Stimulated activated CD4-positive, alpha-beta T cell treated with anti-CD3 and anti-CD28 coated beads, Interleukin-12 subunit alpha, Interleukin-12 subunit beta, amount 100 ng/mL, for 48 hours (primary cell): Measurements from ENCODE around the gene IBA57.

ENCODE experiments used
- DNase-seq, 3 donors: peaks; one replicate each; pipeline ENCODE4 v3.0.0-alpha.2; 2020; ENCODE audit warnings: low read depth in 2 of 3, low spot score in 1 of 3

IBA57 gene

GRCh38 chr1:228155596-228156514, 9.7 kb upstream of the IBA57 start:
- DNase-seq: no peak

- DNase-seq: no peak
Observed at GRCh38 chr1:228156515-228156881, 9.1 kb upstream of the IBA57 start.

- DNase-seq: no peak
Observed at GRCh38 chr1:228156941-228157728, 8.5 kb upstream of the IBA57 start.

GRCh38 chr1:228157729-228158126, 7.9 kb upstream of the IBA57 start:
- DNase-seq: no peak

GRCh38 chr1:228158151-228159007, 7.2 kb upstream of the IBA57 start:
- DNase-seq: no peak

GRCh38 chr1:228159008-228159665, 6.5 kb upstream of the IBA57 start:
- DNase-seq: no peak

- DNase-seq: no peak
Observed at GRCh38 chr1:228160201-228160761, 5.3 kb upstream of the IBA57 start.

- no peak for DNase-seq
Observed at GRCh38 chr1:228161362-228161761, 4.2 kb upstream of the IBA57 start.

- no peak for DNase-seq
Observed at GRCh38 chr1:228161866-228162265, 3.7 kb upstream of the IBA57 start.

- no peak for DNase-seq
Observed at GRCh38 chr1:228162286-228163006, 3.2 kb upstream of the IBA57 start.

GRCh38 chr1:228163007-228163753, 2.4 kb upstream of the IBA57 start:
- no peak for DNase-seq

- no peak for DNase-seq
Observed at GRCh38 chr1:228163776-228164519, 1.7 kb upstream of the IBA57 start.

- DNase-seq: no peak
Observed at GRCh38 chr1:228164561-228165371, 838 bp upstream of the IBA57 start.

GRCh38 chr1:228166170-228166936, 749 bp downstream of the IBA57 start:
- peak in 2 of 3 donors; percentile 36 to 37 for DNase-seq

GRCh38 chr1:228168563-228169270, 3.1 kb downstream of the IBA57 start:
- no peak for DNase-seq

- no peak for DNase-seq
Observed at GRCh38 chr1:228169345-228169744, 3.7 kb downstream of the IBA57 start.
